ENCODE measurements around the gene PCED1A.

DNA sequence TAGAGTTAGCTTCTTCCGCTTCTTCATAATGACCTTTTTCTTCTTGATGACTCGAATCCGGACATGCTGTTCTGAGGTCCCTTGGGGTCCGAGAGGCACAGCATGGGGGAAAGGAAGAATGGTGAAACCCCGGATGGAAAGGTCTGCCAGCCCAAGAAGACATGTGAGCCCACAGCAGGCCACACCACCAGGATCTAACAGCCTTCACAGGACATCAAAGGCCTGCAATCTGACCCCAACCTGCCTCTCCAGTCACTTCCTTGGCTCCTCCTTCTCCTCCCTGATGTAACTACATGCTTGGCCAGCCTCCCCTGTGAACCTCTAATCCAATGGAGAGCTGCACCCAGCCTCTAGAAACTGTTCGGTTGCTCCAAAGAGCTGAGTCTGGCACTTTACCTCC lies 41.6 kb downstream of the PCED1A start:
- TF ChIP-seq, protein P1, sequence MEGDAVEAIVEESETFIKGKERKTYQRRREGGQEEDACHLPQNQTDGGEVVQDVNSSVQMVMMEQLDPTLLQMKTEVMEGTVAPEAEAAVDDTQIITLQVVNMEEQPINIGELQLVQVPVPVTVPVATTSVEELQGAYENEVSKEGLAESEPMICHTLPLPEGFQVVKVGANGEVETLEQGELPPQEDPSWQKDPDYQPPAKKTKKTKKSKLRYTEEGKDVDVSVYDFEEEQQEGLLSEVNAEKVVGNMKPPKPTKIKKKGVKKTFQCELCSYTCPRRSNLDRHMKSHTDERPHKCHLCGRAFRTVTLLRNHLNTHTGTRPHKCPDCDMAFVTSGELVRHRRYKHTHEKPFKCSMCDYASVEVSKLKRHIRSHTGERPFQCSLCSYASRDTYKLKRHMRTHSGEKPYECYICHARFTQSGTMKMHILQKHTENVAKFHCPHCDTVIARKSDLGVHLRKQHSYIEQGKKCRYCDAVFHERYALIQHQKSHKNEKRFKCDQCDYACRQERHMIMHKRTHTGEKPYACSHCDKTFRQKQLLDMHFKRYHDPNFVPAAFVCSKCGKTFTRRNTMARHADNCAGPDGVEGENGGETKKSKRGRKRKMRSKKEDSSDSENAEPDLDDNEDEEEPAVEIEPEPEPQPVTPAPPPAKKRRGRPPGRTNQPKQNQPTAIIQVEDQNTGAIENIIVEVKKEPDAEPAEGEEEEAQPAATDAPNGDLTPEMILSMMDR (IDR thresholded peaks at IDR 0.05; ENCODE audit: low read length) = no peak
- TF ChIP-seq EZH2phosphoT487 (IDR thresholded peaks at IDR 0.05; ENCODE audit: low read length) = no peak

All from MM.1S (cell line).